ENCODE results near the gene ELFN1.
"Not testable (repeated sequence)": the region's sequence is repeated elsewhere in the genome, so short reads cannot be mapped to it uniquely, and the experiment has no call there.

Gene ELFN1

GRCh38 chr7:1713502-1714484 is 43.7 kb downstream of the ELFN1 start:
- DNase-seq: no peak

- DNase-seq: no peak
These were observed 44.7 kb downstream of the ELFN1 start for GRCh38 chr7:1714583-1715330.

GRCh38 chr7:1715331-1715625 is 45.2 kb downstream of the ELFN1 start:
- no peak for DNase-seq

GRCh38 chr7:1715671-1716074 is 45.6 kb downstream of the ELFN1 start:
- DNase-seq: no peak

GRCh38 chr7:1716263-1717094 is 46.4 kb downstream of the ELFN1 start:
- peak; percentile 67 for DNase-seq

GRCh38 chr7:1717095-1717483 is 47.0 kb downstream of the ELFN1 start:
- no peak for DNase-seq

- no peak for DNase-seq
These were observed 48.0 kb downstream of the ELFN1 start for GRCh38 chr7:1717903-1718676.

GRCh38 chr7:1718850-1719249 is 48.8 kb downstream of the ELFN1 start:
- not testable (repeated sequence) for DNase-seq

- not testable (repeated sequence) for DNase-seq
These were observed 49.2 kb downstream of the ELFN1 start for GRCh38 chr7:1719256-1719655.

GRCh38 chr7:1719913-1720312 is 49.8 kb downstream of the ELFN1 start:
- no peak for DNase-seq

GRCh38 chr7:1720326-1720725 is 50.2 kb downstream of the ELFN1 start:
- no peak for DNase-seq

- peak; percentile 19 for DNase-seq
These were observed 51.1 kb downstream of the ELFN1 start for GRCh38 chr7:1721047-1721690.

- no peak for DNase-seq
These were observed 53.2 kb downstream of the ELFN1 start for GRCh38 chr7:1723254-1723653.

GRCh38 chr7:1724118-1724910 is 54.2 kb downstream of the ELFN1 start:
- no peak for DNase-seq

- peak; percentile 53 for DNase-seq
These were observed 55.2 kb downstream of the ELFN1 start for GRCh38 chr7:1725199-1725690.

- no peak for DNase-seq
These were observed 55.9 kb downstream of the ELFN1 start for GRCh38 chr7:1725766-1726630.

GRCh38 chr7:1727079-1727478 is 57.0 kb downstream of the ELFN1 start:
- DNase-seq: no peak

GRCh38 chr7:1727812-1728570 is 57.9 kb downstream of the ELFN1 start:
- no peak for DNase-seq

- no peak for DNase-seq
These were observed 59.1 kb downstream of the ELFN1 start for GRCh38 chr7:1729183-1729582.
